PC-9 (cell line): ENCODE measurements around the gene LGI1. TPM values are rescaled to one million over a fixed set of nuclear protein-coding genes. Genes with fewer than 3 reads are reported as not detected.

Experiments
- BruUV-seq: library from RNA; stranded (reverse); fragments of 400-500 nt; replicated peaks from 2 replicates; lab custom pipeline; 2021; lab: Mats Ljungman, UMichigan
- CTCF ChIA-PET: fragments of 300-600 bp; sonication (Branson Sonifier 250); formaldehyde crosslinking; loops from one replicate; lab custom pipeline; 2022; ENCODE audit warnings: antibody characterized with exemption; lab: Charles Lee
- POLR2A ChIA-PET: fragments of 300-600 bp; sonication (Branson Sonifier 250); formaldehyde crosslinking; loops from one replicate; lab custom pipeline; 2022; ENCODE audit warnings: antibody characterized with exemption; ENCODE audit not compliant: unreplicated experiment; lab: Charles Lee
- DNase-seq, 2 experiments: peaks; one replicate each; pipeline versions ENCODE4 v3.0.0 to v3.0.0-alpha.2; 2015 to 2022; ENCODE audit warnings: mixed read lengths in 1 of 2
- H2AFZ ChIP-seq: fragments of 200-600 bp; sonication (generic); 2 replicates; pipeline ENCODE4 v1.8.1; 2017; ENCODE audit warnings: antibody characterized with exemption
- H3F3A ChIP-seq: fragments of 200-600 bp; sonication (generic); 2 replicates; pipeline ENCODE4 v1.8.1; 2017; ENCODE audit warnings: antibody characterized with exemption, mild to moderate bottlenecking, low read depth; ENCODE audit not compliant: insufficient read depth
- H3K27ac ChIP-seq: fragments of 200-600 bp; sonication (generic); 2 replicates; pipeline ENCODE4 v1.6.1; 2016; ENCODE audit warnings: mixed run types
- H3K27me3 ChIP-seq: fragments of 200-600 bp; sonication (generic); 2 replicates; pipeline ENCODE4 v1.6.1; 2016; ENCODE audit warnings: low read depth, mixed run types; ENCODE audit not compliant: insufficient read depth
- H3K36me3 ChIP-seq: fragments of 200-600 bp; sonication (generic); 2 replicates; pipeline ENCODE4 v1.6.1; 2016; ENCODE audit warnings: low read depth, mixed run types
- H3K4me1 ChIP-seq: fragments of 200-600 bp; sonication (generic); replicated peaks from 2 replicates; pipeline ENCODE4 v1.6.1; 2016; ENCODE audit warnings: mixed run types; ENCODE audit not compliant: insufficient read depth
- H3K4me2 ChIP-seq: fragments of 200-600 bp; sonication (generic); 2 replicates; pipeline ENCODE4 v1.6.1; 2017; ENCODE audit warnings: mixed run types
- H3K4me3 ChIP-seq: fragments of 200-600 bp; sonication (generic); 2 replicates; pipeline ENCODE4 v1.6.1; 2016; ENCODE audit warnings: mixed run types
- H3K79me2 ChIP-seq: fragments of 200-600 bp; sonication (generic); 2 replicates; pipeline ENCODE4 v1.6.1; 2017; ENCODE audit warnings: low read depth, mixed run types
- H3K9me2 ChIP-seq: fragments of 200-600 bp; sonication (generic); 2 replicates; pipeline ENCODE4 v1.8.1; 2017; ENCODE audit warnings: mild to moderate bottlenecking; ENCODE audit not compliant: insufficient read depth
- H3K9me3 ChIP-seq: fragments of 200-600 bp; sonication (generic); 2 replicates; pipeline ENCODE4 v1.8.1; 2016; ENCODE audit warnings: low read depth; ENCODE audit not compliant: insufficient read depth
- H4K20me1 ChIP-seq: fragments of 200-600 bp; sonication (generic); 2 replicates; pipeline ENCODE4 v1.8.1; 2017; ENCODE audit not compliant: insufficient read depth
- CTCF ChIP-seq: fragments of 200-600 bp; sonication (generic); conservative IDR thresholded peaks from 2 replicates; pipeline ENCODE4 v1.6.1; 2017; ENCODE audit warnings: mixed run types, antibody characterized with exemption, mild to moderate bottlenecking, moderate library complexity
- EZH2 ChIP-seq: fragments of 200-600 bp; sonication (generic); IDR thresholded peaks from 2 replicates; pipeline ENCODE4 v1.8.0; 2017; ENCODE audit warnings: antibody characterized with exemption, low read depth
- intact Hi-C: fragments of 100-400 bp; cut with micrococcal nuclease; formaldehyde crosslinking; loops from one replicate; pipeline ENCODE4 v1.10.0; 2022; ENCODE audit not compliant: unreplicated experiment
- total RNA-seq: library from RNA; stranded (reverse); gene quantifications from 2 replicates; pipeline ENCODE4 v1.2.3, GENCODE V29; 2021

The LGI1 gene
- total RNA-seq, 1 experiment from 2014 or later = not detected

- H3K36me3 ChIP-seq = no peaks in the 10 kb centered on the region
- CTCF ChIA-PET = no interaction called here
- no TSS peak for BruUV-seq
- H3K4me2 ChIP-seq = no peak overlapping the region
- H3F3A ChIP-seq = no peaks in the 10 kb centered on the region
- H3K4me1 ChIP-seq = no peaks in the 10 kb centered on the region
- H3K4me3 ChIP-seq = no peak overlapping the region
- H3K27ac ChIP-seq = no peak overlapping the region
- H4K20me1 ChIP-seq = no peaks in the 10 kb centered on the region
- H3K9me2 ChIP-seq = no peaks in the 10 kb centered on the region
- POLR2A ChIA-PET = no interaction called here
- TF ChIP-seq CTCF (no peak), EZH2 (no peak)
- no peak for DNase-seq
- intact Hi-C loops = no loop called here
- no peaks in the 10 kb centered on the region for H3K27me3 ChIP-seq
- H3K79me2 ChIP-seq = no peaks in the 10 kb centered on the region
- no peaks in the 10 kb centered on the region for H3K9me3 ChIP-seq
- H2AFZ ChIP-seq = no peak overlapping the region
Measured at GRCh38 chr10:93768892-93769291, 11.2 kb downstream of the LGI1 start.

- H3K4me3 ChIP-seq = no peak overlapping the region
- no peak overlapping the region for H2AFZ ChIP-seq
- H3K27ac ChIP-seq = no peak overlapping the region
- H3K4me2 ChIP-seq = no peak overlapping the region
- no peaks in the 10 kb centered on the region for H3K36me3 ChIP-seq
- no peaks in the 10 kb centered on the region for H3K79me2 ChIP-seq
- no peaks in the 10 kb centered on the region for H3K4me1 ChIP-seq
- no peaks in the 10 kb centered on the region for H3K9me2 ChIP-seq
- no TSS peak for BruUV-seq
- ChIA-PET POLR2A (no interaction called here), CTCF (no interaction called here)
- intact Hi-C loops = no loop called here
- no peaks in the 10 kb centered on the region for H3K9me3 ChIP-seq
- no peaks in the 10 kb centered on the region for H3F3A ChIP-seq
- TF ChIP-seq EZH2 = no peak
- TF ChIP-seq CTCF = no peak
- no peaks in the 10 kb centered on the region for H3K27me3 ChIP-seq
- no peak for DNase-seq
- no peaks in the 10 kb centered on the region for H4K20me1 ChIP-seq
Measured at GRCh38 chr10:93771354-93771753, 13.6 kb downstream of the LGI1 start.

GRCh38 chr10:93773120-93773519, 15.4 kb downstream of the LGI1 start:
- Histone ChIP-seq H3K4me2 (no peak overlapping the region), H3K27me3 (no peaks in the 10 kb centered on the region), H3K9me2 (no peaks in the 10 kb centered on the region), H4K20me1 (no peaks in the 10 kb centered on the region), H3K79me2 (no peaks in the 10 kb centered on the region), H3K27ac (no peak overlapping the region), H2AFZ (no peak overlapping the region), H3K9me3 (no peaks in the 10 kb centered on the region), H3K4me1 (no peaks in the 10 kb centered on the region), H3K4me3 (no peak overlapping the region), H3K36me3 (no peaks in the 10 kb centered on the region), H3F3A (no peaks in the 10 kb centered on the region)
- TF ChIP-seq CTCF = no peak
- no peak for TF ChIP-seq EZH2
- CTCF ChIA-PET = no interaction called here
- POLR2A ChIA-PET = interaction anchor here (0.7 kb wide), 1 partner anchor 86 kb away, joined by 13 read pairs; no protein-coding TSS in a partner anchor
- no TSS peak for BruUV-seq
- DNase-seq = no peak
- intact Hi-C loops = no loop called here
